Stomach smooth muscle (tissue), 2 donors: ENCODE data around the gene PSG11.
"Not testable (repeated sequence)": the region's sequence is repeated elsewhere in the genome, so short reads cannot be mapped to it uniquely, and the experiment has no call there.

Experiments
- H3K27ac ChIP-seq: one replicate; pipeline ENCODE4 v1.7.0; 2013; ENCODE audit warnings: mild to moderate bottlenecking, low read length, inconsistent platforms
- H3K27me3 ChIP-seq, 2 donors: one replicate each; pipeline ENCODE4 v1.7.0; 2013; ENCODE audit warnings: low read length in 2 of 2; ENCODE audit not compliant: insufficient read depth in 2 of 2, control insufficient read depth in 1 of 2
- H3K36me3 ChIP-seq, 2 donors: one replicate each; pipeline ENCODE4 v1.7.0; 2013; ENCODE audit warnings: low read length in 2 of 2; ENCODE audit not compliant: control insufficient read depth in 2 of 2, insufficient read depth in 2 of 2
- H3K4me1 ChIP-seq: one replicate; pipeline ENCODE4 v1.7.0; 2013; ENCODE audit warnings: low read length; ENCODE audit not compliant: control insufficient read depth, insufficient read depth
- H3K4me3 ChIP-seq, 2 donors: one replicate each; pipeline ENCODE4 v1.7.0; 2013; ENCODE audit warnings: low read length in 2 of 2
- H3K9ac ChIP-seq, 2 donors: one replicate each; pipeline ENCODE4 v1.7.0; 2013; ENCODE audit warnings: low read length in 2 of 2, mild to moderate bottlenecking in 1 of 2
- H3K9me3 ChIP-seq, 2 donors: one replicate each; pipeline ENCODE4 v1.7.0; 2013; ENCODE audit warnings: low read length in 2 of 2; ENCODE audit not compliant: control insufficient read depth in 2 of 2
- donor health status: healthy.
- donor health status: Pancreatic carcinoma.

PSG11 gene

GRCh38 chr19:43027985-43028384 is 1.7 kb upstream of the PSG11 start:
- not testable (repeated sequence) for H3K4me1 ChIP-seq, H3K36me3 ChIP-seq, H3K27me3 ChIP-seq

GRCh38 chr19:43027061-43027460 is 792 bp upstream of the PSG11 start:
- H3K4me1 ChIP-seq, H3K36me3 ChIP-seq, H3K27me3 ChIP-seq, H3K9ac ChIP-seq, H3K27ac ChIP-seq, H3K4me3 ChIP-seq, H3K9me3 ChIP-seq: not testable (repeated sequence)

More at GRCh38 chr19:43027985-43028384, 1.7 kb upstream of the PSG11 start:
- H3K27ac ChIP-seq, H3K9me3 ChIP-seq, H3K4me3 ChIP-seq, H3K9ac ChIP-seq: not testable (repeated sequence)

- not testable (repeated sequence) for H3K27ac ChIP-seq, H3K27me3 ChIP-seq, H3K36me3 ChIP-seq, H3K9ac ChIP-seq, H3K4me1 ChIP-seq, H3K9me3 ChIP-seq, H3K4me3 ChIP-seq
Measured at GRCh38 chr19:43022098-43022497, 4.2 kb downstream of the PSG11 start.

- not testable (repeated sequence) for H3K4me3 ChIP-seq, H3K36me3 ChIP-seq, H3K27ac ChIP-seq, H3K9me3 ChIP-seq, H3K9ac ChIP-seq, H3K27me3 ChIP-seq, H3K4me1 ChIP-seq
Measured at GRCh38 chr19:43021629-43022028, 4.6 kb downstream of the PSG11 start.

- not testable (repeated sequence) for H3K27me3 ChIP-seq, H3K9me3 ChIP-seq, H3K4me1 ChIP-seq, H3K36me3 ChIP-seq, H3K4me3 ChIP-seq, H3K9ac ChIP-seq, H3K27ac ChIP-seq
Measured at GRCh38 chr19:43019588-43019987, 6.7 kb downstream of the PSG11 start.

GRCh38 chr19:43005841-43006240 is 20.4 kb downstream of the PSG11 start:
- H3K36me3 ChIP-seq, H3K27ac ChIP-seq, H3K4me1 ChIP-seq, H3K9me3 ChIP-seq, H3K9ac ChIP-seq, H3K4me3 ChIP-seq, H3K27me3 ChIP-seq: not testable (repeated sequence)

GRCh38 chr19:43004846-43005245 is 21.4 kb downstream of the PSG11 start:
- not testable (repeated sequence) for H3K36me3 ChIP-seq

GRCh38 chr19:43003634-43004033 is 22.6 kb downstream of the PSG11 start:
- not testable (repeated sequence) for H3K9me3 ChIP-seq

More at GRCh38 chr19:43004846-43005245, 21.4 kb downstream of the PSG11 start:
- not testable (repeated sequence) for H3K9me3 ChIP-seq, H3K27ac ChIP-seq, H3K4me1 ChIP-seq, H3K27me3 ChIP-seq, H3K9ac ChIP-seq, H3K4me3 ChIP-seq

GRCh38 chr19:43002948-43003347 is 23.3 kb downstream of the PSG11 start:
- not testable (repeated sequence) for H3K9ac ChIP-seq, H3K27ac ChIP-seq, H3K27me3 ChIP-seq, H3K4me1 ChIP-seq, H3K36me3 ChIP-seq, H3K4me3 ChIP-seq, H3K9me3 ChIP-seq

More at GRCh38 chr19:43003634-43004033, 22.6 kb downstream of the PSG11 start:
- not testable (repeated sequence) for H3K27me3 ChIP-seq, H3K27ac ChIP-seq, H3K9ac ChIP-seq, H3K4me3 ChIP-seq, H3K4me1 ChIP-seq, H3K36me3 ChIP-seq

GRCh38 chr19:42996161-42996560 is 30.1 kb downstream of the PSG11 start:
- not testable (repeated sequence) for H3K27me3 ChIP-seq, H3K9ac ChIP-seq, H3K4me3 ChIP-seq, H3K27ac ChIP-seq, H3K9me3 ChIP-seq, H3K36me3 ChIP-seq, H3K4me1 ChIP-seq

- not testable (repeated sequence) for H3K27me3 ChIP-seq, H3K4me1 ChIP-seq, H3K9ac ChIP-seq, H3K36me3 ChIP-seq, H3K27ac ChIP-seq, H3K9me3 ChIP-seq, H3K4me3 ChIP-seq
Measured at GRCh38 chr19:42992029-42992604, 34.2 kb downstream of the PSG11 start.
